ENCODE data around the gene RPL4.

RPL4 gene

GRCh38 chr15:66452971-66453580 is 51.6 kb downstream of the RPL4 start:
- DNase-seq: no peak

- DNase-seq: no peak
Measured at GRCh38 chr15:66452420-66452819, 52.2 kb downstream of the RPL4 start.
